GM12878 (cell line): Measurements from ENCODE around the gene ZNF644. TPM values are rescaled to one million over a fixed set of nuclear protein-coding genes. Genes with fewer than 3 reads are reported as not detected.

ENCODE experiments used
- ASH2L ChIP-seq: fragments of 300-600, 200-600 bp; sonication (generic); IDR thresholded peaks from 2 replicates; pipeline ENCODE4 v1.6.1; 2017; ENCODE audit warnings: low read depth, mild to moderate bottlenecking, borderline replicate concordance
- ATF3 ChIP-seq: IDR thresholded peaks from 2 replicates; pipeline ENCODE4 v1.6.1; 2011; ENCODE audit warnings: low read depth, mild to moderate bottlenecking, low read length, moderate library complexity, borderline replicate concordance; ENCODE audit errors: extremely low read depth
- CHD2 ChIP-seq: IDR thresholded peaks from 2 replicates; pipeline ENCODE4 v1.6.1; 2011; ENCODE audit warnings: low read depth, low read length, improper control_type of control experiment, borderline replicate concordance
- CHD4 ChIP-seq: fragments of 200-600 bp; sonication (generic); IDR thresholded peaks from 2 replicates; pipeline ENCODE4 v1.6.1; 2016; ENCODE audit warnings: mild to moderate bottlenecking
- CREB1 ChIP-seq: IDR thresholded peaks from 2 replicates; pipeline ENCODE4 v1.6.1; 2012; ENCODE audit warnings: low read depth, mild to moderate bottlenecking, inconsistent platforms
- EP300 ChIP-seq, 2 experiments: fragments of 150-350 bp in 1 of 2; IDR thresholded peaks; 2 replicates each; pipeline ENCODE4 v1.6.1; 2011 to 2012; ENCODE audit warnings: low read depth in 2 of 2, low read length in 2 of 2, borderline replicate concordance in 1 of 2, improper control_type of control experiment in 1 of 2, inconsistent platforms in 1 of 2; ENCODE audit not compliant: control insufficient read depth in 1 of 2
- ETV6 ChIP-seq, 2 experiments: fragments of 450-650 bp in 1 of 2; IDR thresholded peaks in 1 of 2; conservative IDR thresholded peaks in 1 of 2; 2 replicates each; pipeline ENCODE4 v1.6.1; 2014; ENCODE audit warnings: antibody characterized with exemption in 1 of 2, borderline replicate concordance in 1 of 2, low read depth in 1 of 2, mild to moderate bottlenecking in 1 of 2, moderate library complexity in 1 of 2
- EZH2 ChIP-seq: IDR thresholded peaks from 2 replicates; pipeline ENCODE4 v1.6.1; 2012; ENCODE audit warnings: low read depth, mild to moderate bottlenecking, control low read depth, inconsistent platforms, low read length, borderline replicate concordance; ENCODE audit not compliant: control insufficient read depth
- GABPA ChIP-seq: IDR thresholded peaks from 2 replicates; pipeline ENCODE4 v1.6.1; 2014; ENCODE audit warnings: antibody characterized with exemption, low read depth, mild to moderate bottlenecking, inconsistent platforms
- GATAD2B ChIP-seq: fragments of 450-650 bp; conservative IDR thresholded peaks from 2 replicates; pipeline ENCODE4 v1.6.1; 2017; ENCODE audit warnings: low read depth, mild to moderate bottlenecking, moderate library complexity
- HCFC1 ChIP-seq: fragments of 150-350 bp; IDR thresholded peaks from 2 replicates; pipeline ENCODE4 v1.6.1; 2014; ENCODE audit warnings: low read length
- HDGF ChIP-seq: fragments of 450-650 bp; IDR thresholded peaks from 2 replicates; pipeline ENCODE4 v1.6.1; 2016; ENCODE audit warnings: antibody characterized with exemption
- IRF5 ChIP-seq: fragments of 450-650 bp; IDR thresholded peaks from 2 replicates; pipeline ENCODE4 v1.6.1; 2017; ENCODE audit warnings: borderline replicate concordance
- KAT2A ChIP-seq: conservative IDR thresholded peaks from 2 replicates; pipeline ENCODE4 v1.6.1; 2011; ENCODE audit warnings: low read depth, low read length; ENCODE audit not compliant: control insufficient read depth
- LARP7 ChIP-seq: fragments of 450-650 bp; IDR thresholded peaks from 2 replicates; pipeline ENCODE4 v1.6.1; 2017; ENCODE audit warnings: mild to moderate bottlenecking
- MXI1 ChIP-seq: fragments of 150-350 bp; IDR thresholded peaks from 2 replicates; pipeline ENCODE4 v1.6.1; 2011; ENCODE audit warnings: low read depth, mild to moderate bottlenecking, inconsistent platforms, low read length, improper control_type of control experiment
- RAD21 ChIP-seq: IDR thresholded peaks from 2 replicates; pipeline ENCODE4 v1.6.1; 2011; ENCODE audit warnings: mild to moderate bottlenecking, low read depth, low read length, moderate library complexity; ENCODE audit not compliant: insufficient read depth
- RELA ChIP-seq: fragments of 450-650 bp; IDR thresholded peaks from 2 replicates; pipeline ENCODE4 v1.8.0; 2014; ENCODE audit warnings: borderline replicate concordance; ENCODE audit not compliant: partially characterized antibody
- SIN3A ChIP-seq: IDR thresholded peaks from 2 replicates; pipeline ENCODE4 v1.6.1; 2012; ENCODE audit warnings: low read depth, low read length, improper control_type of control experiment
- SMAD1 ChIP-seq: fragments of 450-650 bp; IDR thresholded peaks from 2 replicates; pipeline ENCODE4 v1.6.1; 2018; ENCODE audit warnings: mild to moderate bottlenecking, low read depth; ENCODE audit not compliant: partially characterized antibody
- SMAD5 ChIP-seq: IDR thresholded peaks from 2 replicates; pipeline ENCODE4 v1.6.1; 2016; ENCODE audit warnings: antibody characterized with exemption, low read depth
- SPI1 ChIP-seq: IDR thresholded peaks from 2 replicates; pipeline ENCODE4 v1.6.1; 2011; ENCODE audit warnings: low read depth, mild to moderate bottlenecking, low read length, moderate library complexity, borderline replicate concordance; ENCODE audit not compliant: insufficient read depth
- TARDBP ChIP-seq: IDR thresholded peaks from 2 replicates; pipeline ENCODE4 v1.6.1; 2016; ENCODE audit warnings: borderline replicate concordance
- TCF7 ChIP-seq: IDR thresholded peaks from 2 replicates; pipeline ENCODE4 v1.6.1; 2014; ENCODE audit warnings: antibody characterized with exemption, borderline replicate concordance
- ZNF687 ChIP-seq: fragments of 450-650 bp; IDR thresholded peaks from 2 replicates; pipeline ENCODE4 v1.6.1; 2017; ENCODE audit warnings: mild to moderate bottlenecking, moderate library complexity
- polyA plus RNA-seq, 11 experiments: library from polyadenylated mRNA; depleted of rRNA in 4 of 11; unstranded in 6 of 11; stranded (reverse) in 5 of 11; fragments of >200 nt; fragmentation: Nextera tagmentation in 4 of 11; fragmentation: Illumina TruSeq in 1 of 11; extraction: Ambion mirVana in 4 of 11; extraction: Trizol in 1 of 11; gene quantifications; 1 replicate in 1 of 11; 2 replicates in 10 of 11; pipeline versions ENCODE4 v1.2.1 to v1.2.3, GENCODE V29; 2011 to 2016; ENCODE audit warnings: inconsistent platforms in 2 of 11, missing spikeins in 2 of 11, low read depth in 1 of 11
- total RNA-seq, 4 experiments: library from RNA; depleted of rRNA in 3 of 4; stranded (reverse); fragments of >200 nt in 3 of 4; fragmentation: Illumina TruSeq in 1 of 4; extraction: Trizol in 1 of 4; gene quantifications; 2 replicates each; pipeline versions ENCODE4 v1.2.1 to v1.2.3, GENCODE V29; 2013 to 2021

Gene ZNF644
- total and polyA plus RNA-seq, 10 of the 15 experiments (the other 5 are each of a cell fraction or from before 2014, with no cell fraction given), result 17.7 to 55.3 (median 29.5) TPM

GRCh38 chr1:91021686-91022517 lies at the start of gene ZNF644 (continued):
- TF ChIP-seq TARDBP, result 0 out of 2 replicates have a peak, but pooled peaks have one; percentile 28
- TF ChIP-seq EZH2, result no peak
- TF ChIP-seq TCF7, result no peak
- TF ChIP-seq HCFC1, result no peak
- no peak for TF ChIP-seq IRF5
- TF ChIP-seq RAD21, result no peak
- no peak for TF ChIP-seq CHD4
- peak; percentile 93 for TF ChIP-seq CREB1
- TF ChIP-seq CHD2, result peak; percentile 42; the same call in 1 of the 2 replicates
- no peak; the same call in 1 of the 2 replicates for TF ChIP-seq HDGF
- peak; percentile 55 for TF ChIP-seq SMAD5
- no peak; the same call in 1 of the 2 replicates for TF ChIP-seq GATAD2B
- peak; percentile 68 for TF ChIP-seq SIN3A
- peak; percentile 49 for TF ChIP-seq SMAD1
- peak; percentile 96 for TF ChIP-seq ZNF687
- peak in 1 of 2 experiments; percentile 18; a peak in 2 of 4 replicates for TF ChIP-seq EP300 (IDR thresholded peaks at IDR 0.05; ENCODE audit: borderline replicate concordance in 1 of 2, control insufficient read depth in 1 of 2, low read depth in 2 of 2, low read length in 2 of 2)
- TF ChIP-seq ASH2L, result no peak
- no peak for TF ChIP-seq KAT2A
- TF ChIP-seq ETV6 (conservative IDR thresholded peaks at IDR 0.05 in 1 of 2, IDR thresholded peaks at IDR 0.05 in 1 of 2; ENCODE audit: borderline replicate concordance in 1 of 2, low read depth in 1 of 2), result no peak
- TF ChIP-seq LARP7, result peak; percentile 77; the same call in 1 of the 2 replicates
- peak; percentile 87; the same call in 1 of the 2 replicates for TF ChIP-seq MXI1
- TF ChIP-seq SPI1, result no peak
- no peak for TF ChIP-seq GABPA
- TF ChIP-seq ATF3, result no peak
- TF ChIP-seq RELA, result no peak
